Neuron (in vitro differentiated cells): ENCODE measurements around the gene PBX1.
A peak's percentile ranks its signal among the peaks of the same experiment; 100 is the strongest.

Experiments used
- H2AFZ ChIP-seq: one replicate; pipeline ENCODE4 v1.6.1; 2013; ENCODE audit warnings: low read depth, mild to moderate bottlenecking, inconsistent platforms, low read length, moderate library complexity
- H3K27me3 ChIP-seq: one replicate; pipeline ENCODE4 v1.6.1; 2013; ENCODE audit warnings: low read length; ENCODE audit not compliant: insufficient read depth
- H3K36me3 ChIP-seq: one replicate; pipeline ENCODE4 v1.6.1; 2013; ENCODE audit warnings: low read length; ENCODE audit not compliant: insufficient read depth
- H3K4me1 ChIP-seq: one replicate; pipeline ENCODE4 v1.6.1; 2013; ENCODE audit warnings: low read length; ENCODE audit not compliant: insufficient read depth
- H3K4me3 ChIP-seq: 2 replicates; pipeline ENCODE4 v1.5.1; 2013; ENCODE audit warnings: mild to moderate bottlenecking, low read length, moderate library complexity
- H3K9me3 ChIP-seq: one replicate; pipeline ENCODE4 v1.6.1; 2013; ENCODE audit warnings: low read length

The PBX1 gene

GRCh38 chr1:164588516-164589341, 29.7 kb downstream of the PBX1 start:
- H3K9me3 ChIP-seq, result no peaks in the 10 kb centered on the region
- H3K36me3 ChIP-seq, result peaks cover 4% of the 10 kb centered on the region
- peaks cover 63% of the 10 kb centered on the region for H3K4me1 ChIP-seq
- H2AFZ ChIP-seq, result no peak overlapping the region
- H3K4me3 ChIP-seq, result peak overlapping the region; percentile 35
- no peaks in the 10 kb centered on the region for H3K27me3 ChIP-seq

GRCh38 chr1:164589408-164589807, 30.4 kb downstream of the PBX1 start:
- Histone ChIP-seq H3K4me3 (peak overlapping the region; percentile 20), H3K27me3 (no peaks in the 10 kb centered on the region)

GRCh38 chr1:164589961-164590507, 31.1 kb downstream of the PBX1 start:
- Histone ChIP-seq H3K36me3 (peaks cover 4% of the 10 kb centered on the region), H3K27me3 (no peaks in the 10 kb centered on the region), H3K9me3 (no peaks in the 10 kb centered on the region), H3K4me3 (no peak overlapping the region), H2AFZ (no peak overlapping the region), H3K4me1 (peaks cover 60% of the 10 kb centered on the region)

More at GRCh38 chr1:164589408-164589807, 30.4 kb downstream of the PBX1 start:
- Histone ChIP-seq H2AFZ (no peak overlapping the region), H3K9me3 (no peaks in the 10 kb centered on the region), H3K36me3 (peaks cover 4% of the 10 kb centered on the region), H3K4me1 (peaks cover 60% of the 10 kb centered on the region)

- H3K36me3 ChIP-seq, result peaks cover 4% of the 10 kb centered on the region
- H3K4me1 ChIP-seq, result peaks cover 58% of the 10 kb centered on the region
- no peak overlapping the region for H2AFZ ChIP-seq
- no peaks in the 10 kb centered on the region for H3K27me3 ChIP-seq
- no peaks in the 10 kb centered on the region for H3K9me3 ChIP-seq
- H3K4me3 ChIP-seq, result no peak overlapping the region
Measured at GRCh38 chr1:164590592-164590991, 31.6 kb downstream of the PBX1 start.

GRCh38 chr1:164591858-164592257, 32.9 kb downstream of the PBX1 start:
- no peaks in the 10 kb centered on the region for H3K9me3 ChIP-seq
- no peak overlapping the region for H2AFZ ChIP-seq
- peaks cover 5% of the 10 kb centered on the region for H3K36me3 ChIP-seq
- peaks cover 48% of the 10 kb centered on the region for H3K4me1 ChIP-seq
- H3K27me3 ChIP-seq, result no peaks in the 10 kb centered on the region
- no peak overlapping the region for H3K4me3 ChIP-seq

- Histone ChIP-seq H2AFZ (no peak overlapping the region), H3K27me3 (no peaks in the 10 kb centered on the region), H3K9me3 (no peaks in the 10 kb centered on the region), H3K4me3 (no peak overlapping the region), H3K4me1 (peaks cover 40% of the 10 kb centered on the region), H3K36me3 (peaks cover 12% of the 10 kb centered on the region)
Measured at GRCh38 chr1:164592634-164593033, 33.6 kb downstream of the PBX1 start.

GRCh38 chr1:164595212-164595611, 36.2 kb downstream of the PBX1 start:
- peaks cover 12% of the 10 kb centered on the region for H3K36me3 ChIP-seq
- no peak overlapping the region for H2AFZ ChIP-seq
- H3K4me3 ChIP-seq, result no peak overlapping the region
- H3K27me3 ChIP-seq, result no peaks in the 10 kb centered on the region
- no peaks in the 10 kb centered on the region for H3K9me3 ChIP-seq
- H3K4me1 ChIP-seq, result peaks cover 37% of the 10 kb centered on the region

- peaks cover 37% of the 10 kb centered on the region for H3K4me1 ChIP-seq
- H3K36me3 ChIP-seq, result peaks cover 12% of the 10 kb centered on the region
- no peaks in the 10 kb centered on the region for H3K9me3 ChIP-seq
Measured at GRCh38 chr1:164596172-164596571, 37.2 kb downstream of the PBX1 start.

GRCh38 chr1:164598719-164599118, 39.7 kb downstream of the PBX1 start:
- no peaks in the 10 kb centered on the region for H3K27me3 ChIP-seq
- no peak overlapping the region for H3K4me3 ChIP-seq
- no peaks in the 10 kb centered on the region for H3K9me3 ChIP-seq
- H2AFZ ChIP-seq, result no peak overlapping the region
- H3K4me1 ChIP-seq, result peaks cover 41% of the 10 kb centered on the region
- H3K36me3 ChIP-seq, result peaks cover 19% of the 10 kb centered on the region

More at GRCh38 chr1:164596172-164596571, 37.2 kb downstream of the PBX1 start:
- Histone ChIP-seq H3K4me3 (no peak overlapping the region), H2AFZ (no peak overlapping the region), H3K27me3 (no peaks in the 10 kb centered on the region)

GRCh38 chr1:164599272-164599671, 40.3 kb downstream of the PBX1 start:
- no peaks in the 10 kb centered on the region for H3K9me3 ChIP-seq
- H3K4me3 ChIP-seq, result no peak overlapping the region
- H3K36me3 ChIP-seq, result peaks cover 24% of the 10 kb centered on the region
- H2AFZ ChIP-seq, result no peak overlapping the region
- peaks cover 41% of the 10 kb centered on the region for H3K4me1 ChIP-seq
- no peaks in the 10 kb centered on the region for H3K27me3 ChIP-seq

- Histone ChIP-seq H3K27me3 (no peaks in the 10 kb centered on the region), H3K4me3 (no peak overlapping the region), H2AFZ (no peak overlapping the region), H3K36me3 (peaks cover 23% of the 10 kb centered on the region), H3K9me3 (no peaks in the 10 kb centered on the region), H3K4me1 (peaks cover 44% of the 10 kb centered on the region)
Measured at GRCh38 chr1:164601399-164602100, 42.6 kb downstream of the PBX1 start.

GRCh38 chr1:164602101-164602422, 43.1 kb downstream of the PBX1 start:
- Histone ChIP-seq H3K36me3 (peaks cover 18% of the 10 kb centered on the region), H3K9me3 (no peaks in the 10 kb centered on the region), H2AFZ (no peak overlapping the region), H3K27me3 (no peaks in the 10 kb centered on the region), H3K4me3 (no peak overlapping the region), H3K4me1 (peaks cover 44% of the 10 kb centered on the region)

GRCh38 chr1:164602480-164603093, 43.6 kb downstream of the PBX1 start:
- H3K36me3 ChIP-seq, result peaks cover 13% of the 10 kb centered on the region
- H3K27me3 ChIP-seq, result no peaks in the 10 kb centered on the region
- H2AFZ ChIP-seq, result no peak overlapping the region
- no peaks in the 10 kb centered on the region for H3K9me3 ChIP-seq
- H3K4me3 ChIP-seq, result no peak overlapping the region
- H3K4me1 ChIP-seq, result peaks cover 44% of the 10 kb centered on the region
